Fibroblast of mammary gland (primary cell): ENCODE data around the gene XCR1.
A peak's percentile ranks its signal among the peaks of the same experiment; 100 is the strongest.

ENCODE experiments used
- DNase-seq: peaks from one replicate; pipeline ENCODE4 v3.0.0-alpha.2; 2010; ENCODE audit warnings: low read depth
- H3K4me3 ChIP-seq: 2 replicates; pipeline ENCODE4 v1.5.1; 2011; ENCODE audit warnings: low read depth, mild to moderate bottlenecking, low read length, moderate library complexity; ENCODE audit not compliant: control insufficient read depth
- CTCF ChIP-seq: conservative IDR thresholded peaks from 2 replicates; pipeline ENCODE4 v1.5.1; 2011; ENCODE audit warnings: low read depth, low read length, inconsistent platforms; ENCODE audit not compliant: control insufficient read depth, insufficient read depth

XCR1 gene

GRCh38 chr3:46027736-46028397 lies 584 bp upstream of the XCR1 start:
- no peak for DNase-seq
- no peak overlapping the region for H3K4me3 ChIP-seq
- no peak for TF ChIP-seq CTCF

- no peak for TF ChIP-seq CTCF
- DNase-seq = no peak
Measured at GRCh38 chr3:46025139-46025538, 2.1 kb downstream of the XCR1 start.

GRCh38 chr3:46024131-46024530 lies 3.2 kb downstream of the XCR1 start:
- no peak for TF ChIP-seq CTCF
- H3K4me3 ChIP-seq = no peak overlapping the region
- peak; percentile 29 for DNase-seq

More at GRCh38 chr3:46025139-46025538, 2.1 kb downstream of the XCR1 start:
- no peak overlapping the region for H3K4me3 ChIP-seq

GRCh38 chr3:46022909-46023785 lies 4.1 kb downstream of the XCR1 start:
- TF ChIP-seq CTCF = no peak
- no peak overlapping the region for H3K4me3 ChIP-seq
- DNase-seq = no peak

GRCh38 chr3:46021516-46021915 lies 5.8 kb downstream of the XCR1 start:
- TF ChIP-seq CTCF = no peak
- no peak for DNase-seq
- no peak overlapping the region for H3K4me3 ChIP-seq

GRCh38 chr3:46020766-46021510 lies 6.3 kb downstream of the XCR1 start:
- H3K4me3 ChIP-seq = no peak overlapping the region
- DNase-seq = no peak

More at GRCh38 chr3:46020766-46021510, 6.3 kb downstream of the XCR1 start:
- no peak for TF ChIP-seq CTCF
